SH-SY5Y (cell line): ENCODE results near the gene NHLRC2.

ENCODE experiments used
- GATA2 ChIP-seq: IDR thresholded peaks from 2 replicates; pipeline ENCODE4 v1.6.1; 2011; ENCODE audit warnings: mild to moderate bottlenecking, low read depth, low read length
- GATA3 ChIP-seq: IDR thresholded peaks from 2 replicates; pipeline ENCODE4 v1.6.1; 2011; ENCODE audit warnings: low read depth, mild to moderate bottlenecking, low read length, moderate library complexity

NHLRC2 gene

DNA sequence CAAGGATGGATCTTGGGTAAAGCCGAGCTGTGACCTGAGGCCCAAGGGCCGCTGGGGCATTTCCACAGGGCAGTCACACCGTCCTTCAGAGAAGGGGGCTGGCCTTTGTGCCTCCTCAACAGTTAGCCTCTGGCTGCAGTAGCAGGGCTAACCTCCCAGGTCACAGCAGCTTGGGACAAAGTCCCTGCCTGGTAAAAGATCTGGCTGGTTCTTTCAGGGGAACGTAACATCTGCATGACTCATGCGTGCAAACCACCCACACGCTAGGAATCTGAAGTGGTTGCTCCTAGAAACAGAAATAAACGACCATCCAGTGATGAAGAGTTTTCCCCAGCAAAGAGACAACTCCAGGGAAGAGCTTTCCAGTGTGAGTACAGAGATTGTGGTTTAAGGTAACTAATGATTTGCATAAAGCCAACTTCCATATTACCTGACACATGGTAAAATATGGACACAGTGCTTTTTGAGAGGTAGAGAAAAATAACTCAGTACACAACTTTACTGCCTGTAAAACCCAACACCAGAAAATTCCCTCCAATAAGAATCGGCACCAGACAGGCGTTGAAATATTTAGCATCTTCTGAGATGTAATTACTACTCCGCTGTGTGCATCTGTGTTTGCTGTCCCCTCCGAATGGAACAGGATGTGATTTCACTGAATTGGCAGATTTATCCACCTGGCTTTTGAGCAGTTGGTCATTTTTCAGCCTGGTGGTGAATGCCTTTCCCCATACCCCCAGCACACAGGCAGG, 104.3 kb downstream of the NHLRC2 start:
- no peak for TF ChIP-seq GATA3
- no peak for TF ChIP-seq GATA2

DNA sequence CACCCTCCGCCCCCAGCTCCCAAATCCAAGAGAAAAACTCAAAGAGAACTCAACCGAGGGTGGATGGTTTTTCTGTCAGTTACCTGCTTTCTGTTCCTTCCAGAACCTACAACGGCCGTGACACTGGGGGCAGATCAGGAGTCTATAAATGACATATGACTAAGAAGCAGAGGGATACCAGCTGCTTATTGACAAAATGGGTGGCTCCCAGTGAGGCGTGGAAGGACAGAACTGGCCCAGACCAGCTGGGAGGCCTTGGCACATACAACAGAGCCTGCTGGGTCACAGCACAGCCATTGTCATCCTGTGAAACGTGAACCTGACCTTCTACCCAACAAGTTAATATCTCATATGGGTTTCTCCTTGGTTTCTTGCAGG, 104.9 kb downstream of the NHLRC2 start:
- no peak for TF ChIP-seq GATA2
- no peak for TF ChIP-seq GATA3

DNA sequence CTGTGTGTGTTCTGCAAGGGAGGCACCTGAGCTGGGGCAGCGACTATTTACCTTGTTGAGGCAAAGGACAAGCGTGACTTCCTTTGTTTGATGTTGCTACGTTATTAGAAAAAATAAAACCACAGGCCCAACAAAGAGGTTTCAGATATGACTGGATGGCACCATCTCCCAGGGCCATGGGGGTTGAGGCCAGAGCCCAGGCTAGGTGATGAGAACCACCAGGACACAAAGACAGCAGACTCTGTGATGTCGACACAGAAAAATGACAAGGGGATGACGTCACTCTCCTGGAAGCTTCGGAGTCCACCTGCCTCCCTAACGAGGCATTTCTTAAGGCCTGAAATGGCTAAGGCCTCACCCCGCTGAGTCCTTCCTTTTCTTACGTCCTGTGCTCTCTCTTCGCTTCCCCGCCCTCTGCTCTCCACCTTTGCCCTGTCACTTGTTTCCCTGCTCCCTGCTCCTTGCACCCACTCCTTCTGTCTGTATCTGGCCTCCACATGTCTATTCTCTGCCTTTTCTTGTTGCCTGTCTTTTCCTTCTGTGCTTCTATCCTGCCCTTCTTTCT, 106.2 kb downstream of the NHLRC2 start:
- TF ChIP-seq GATA2, result no peak
- TF ChIP-seq GATA3, result no peak

DNA sequence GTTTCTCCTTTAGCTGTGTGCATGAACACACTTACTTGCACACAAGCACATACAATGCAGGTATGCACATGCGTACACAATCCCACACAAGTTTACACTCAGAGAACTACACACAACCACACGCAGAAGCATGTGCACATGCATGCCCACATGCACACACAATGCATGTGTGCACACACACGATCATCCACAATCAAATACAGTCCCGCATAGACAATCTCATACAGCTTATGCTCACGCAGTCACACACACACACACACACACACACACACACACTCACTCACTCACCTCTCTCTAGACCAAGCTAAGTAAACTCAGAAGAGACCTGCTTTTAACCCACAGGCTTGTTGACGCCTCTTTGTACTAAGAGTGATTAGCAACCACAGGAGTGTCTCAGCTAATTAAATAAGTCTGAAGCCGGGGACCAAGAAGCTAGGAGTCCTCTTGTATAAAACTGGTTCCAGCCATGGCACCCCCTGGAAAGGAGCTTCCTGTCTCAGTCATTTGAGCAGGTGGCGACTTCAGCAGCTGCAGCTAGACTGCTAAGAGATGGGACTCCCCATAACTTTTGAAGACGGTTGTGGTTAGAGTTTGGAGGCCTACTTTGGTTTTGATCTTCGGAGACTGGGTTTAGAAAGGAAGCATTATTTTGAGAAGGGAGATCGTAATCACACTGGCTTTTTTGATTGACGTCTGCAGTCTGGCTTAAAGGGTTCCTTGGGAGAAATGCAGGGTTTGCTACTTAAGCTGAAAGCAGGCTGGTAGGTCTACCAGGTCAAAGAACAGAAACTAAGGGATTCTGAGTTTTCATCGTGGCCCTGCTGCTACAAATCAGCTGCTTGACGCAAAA, 106.9 kb downstream of the NHLRC2 start:
- no peak for TF ChIP-seq GATA3
- no peak for TF ChIP-seq GATA2

DNA sequence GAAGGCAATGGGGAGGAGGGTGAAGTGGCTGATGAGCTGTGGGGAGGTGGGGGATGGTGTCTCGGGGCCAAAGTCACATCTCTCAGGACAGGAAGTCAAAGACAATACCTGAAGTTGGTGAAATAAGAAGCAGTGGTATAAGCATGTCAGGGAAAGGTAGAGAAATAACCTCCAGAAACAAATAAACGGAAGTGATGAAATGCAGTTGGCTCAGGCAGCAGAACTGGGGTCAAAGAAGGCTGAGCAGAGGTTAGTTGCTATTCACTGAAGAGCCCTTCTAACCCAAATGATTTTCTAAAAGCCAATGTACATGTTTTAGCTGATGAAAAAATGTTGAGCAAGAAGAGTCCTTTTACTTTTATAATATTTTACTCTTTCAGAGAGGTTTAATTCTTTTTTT, 110.6 kb downstream of the NHLRC2 start:
- TF ChIP-seq GATA2 (no peak), GATA3 (no peak)

DNA sequence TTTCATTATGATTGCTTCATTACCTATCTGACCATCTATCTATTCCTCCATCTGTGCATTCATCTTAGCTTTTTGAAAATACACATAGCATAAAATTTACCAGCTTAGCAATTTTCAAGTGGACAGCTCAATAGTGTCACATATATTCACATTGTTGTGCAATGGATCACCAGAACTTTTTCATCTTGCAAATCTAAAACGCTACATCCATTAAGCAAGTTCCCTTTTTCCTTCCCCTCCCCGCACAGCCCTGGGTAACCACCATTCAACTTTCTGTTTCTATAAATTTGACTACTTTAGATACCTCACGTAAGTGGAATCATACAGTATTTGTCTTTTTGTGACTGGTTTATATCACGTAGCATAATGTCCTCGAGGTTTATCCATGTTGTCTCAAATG, 111.2 kb downstream of the NHLRC2 start:
- no peak for TF ChIP-seq GATA2
- TF ChIP-seq GATA3, result no peak
